Eye (tissue), 1 donor: ENCODE results near the gene ERMARD.

Source experiments
- DNase-seq: peaks from one replicate; pipeline ENCODE4 v3.0.0-alpha.2; 2015

ERMARD gene

DNA sequence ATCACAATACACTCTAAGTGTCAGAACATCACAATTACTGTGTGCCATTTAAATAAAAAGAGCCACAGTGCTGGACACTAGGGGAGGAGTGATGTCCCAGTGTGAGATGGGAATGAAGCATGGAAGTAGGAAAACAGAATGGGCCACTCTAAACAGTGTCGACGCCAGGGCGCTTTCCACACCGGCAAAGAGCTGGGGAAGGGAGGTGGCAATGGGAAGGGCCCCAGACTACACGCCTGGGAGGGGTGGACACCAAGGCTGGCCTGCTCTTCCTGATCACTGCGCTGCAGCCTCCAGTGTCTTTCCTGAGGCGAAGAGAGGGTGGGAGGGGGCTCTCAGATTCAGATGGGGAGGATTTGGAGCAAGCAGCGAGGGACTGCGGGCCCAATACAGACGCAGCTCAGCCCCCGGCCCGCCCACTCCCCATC lies 75.9 kb downstream of the ERMARD start:
- DNase-seq = no peak

- no peak for DNase-seq
Observed at GRCh38 chr6:169828176-169828575, 76.8 kb downstream of the ERMARD start.

GRCh38 chr6:169829786-169830185 lies 78.4 kb downstream of the ERMARD start:
- DNase-seq = no peak

GRCh38 chr6:169830876-169831275 lies 79.5 kb downstream of the ERMARD start:
- no peak for DNase-seq
